Measurements from ENCODE around the gene MBLAC1.

The MBLAC1 gene

GRCh38 chr7:100153708-100154535, 27.2 kb downstream of the MBLAC1 start:
- H3K36me3 ChIP-seq (ENCODE audit: control insufficient read depth in 1 of 2, insufficient read depth in 2 of 2, low read depth in 1 of 2, low read length in 2 of 2) = peaks cover 43 to 51% of the 10 kb centered on the region in 2 experiments
- no peaks in the 10 kb centered on the region for H3K27me3 ChIP-seq (ENCODE audit: control insufficient read depth in 1 of 2, insufficient read depth in 1 of 2, low read length in 2 of 2)
- no peak overlapping the region for H3K18ac ChIP-seq (ENCODE audit: low read depth in 1 of 2, low read length in 2 of 2)
- H2BK12ac ChIP-seq (ENCODE audit: low read length in 2 of 2) = no peak overlapping the region
- no peak overlapping the region for H3K23ac ChIP-seq (ENCODE audit: low read length in 2 of 2)
- no peak overlapping the region for H4K8ac ChIP-seq (ENCODE audit: low read length)
- H2AFZ ChIP-seq (ENCODE audit: low read depth, low read length) = no peak overlapping the region
- no peak overlapping the region for H4K91ac ChIP-seq (ENCODE audit: low read length)
- H3K9me3 ChIP-seq (ENCODE audit: control insufficient read depth, low read length) = no peaks in the 10 kb centered on the region
- H3K14ac ChIP-seq (ENCODE audit: low read length in 2 of 2) = no peak overlapping the region
- DNase-seq = no peak
- no peak overlapping the region for H3K4ac ChIP-seq (ENCODE audit: low read depth in 1 of 2, low read length in 2 of 2)
- H2AK5ac ChIP-seq (ENCODE audit: low read length, severe bottlenecking) = no peak overlapping the region
- H3K27ac ChIP-seq (ENCODE audit: low read length, poor library complexity, severe bottlenecking) = no peak overlapping the region
- no peak overlapping the region for H2BK5ac ChIP-seq (ENCODE audit: low read depth, low read length, poor library complexity, severe bottlenecking)
- H2BK15ac ChIP-seq (ENCODE audit: low read depth, poor library complexity, severe bottlenecking) = no peak overlapping the region
- H3K79me1 ChIP-seq (replicated peaks; ENCODE audit: low read length, poor library complexity, severe bottlenecking) = peaks cover 30% of the 10 kb centered on the region
- peaks cover 32% of the 10 kb centered on the region for H3K4me1 ChIP-seq (ENCODE audit: control insufficient read depth, insufficient read depth, low read depth, low read length)
- no peak overlapping the region for H2BK120ac ChIP-seq (ENCODE audit: low read depth, low read length)
- H3K4me3 ChIP-seq (ENCODE audit: insufficient read depth in 1 of 2, low read depth in 1 of 2, low read length in 2 of 2) = no peak overlapping the region
- WGBS = 92% methylated on average over 11 of the region's 16 CpGs
- H3K9ac ChIP-seq (ENCODE audit: low read length) = no peak overlapping the region
- H3K4me2 ChIP-seq (ENCODE audit: low read length, poor library complexity, severe bottlenecking) = no peak overlapping the region

- peak overlapping the region in 1 of 2 experiments; percentile 14 for H3K23ac ChIP-seq (ENCODE audit: low read length in 2 of 2)
- H3K4me2 ChIP-seq (ENCODE audit: low read length, poor library complexity, severe bottlenecking) = no peak overlapping the region
- H3K9me3 ChIP-seq (ENCODE audit: control insufficient read depth, low read length) = no peaks in the 10 kb centered on the region
- H2AK5ac ChIP-seq (ENCODE audit: low read length, severe bottlenecking) = no peak overlapping the region
- no peak for DNase-seq
- no peak overlapping the region for H2BK5ac ChIP-seq (ENCODE audit: low read depth, low read length, poor library complexity, severe bottlenecking)
- H2BK12ac ChIP-seq (ENCODE audit: low read length in 2 of 2) = peak overlapping the region in 1 of 2 experiments; percentile 29
- H3K79me1 ChIP-seq (replicated peaks; ENCODE audit: low read length, poor library complexity, severe bottlenecking) = peaks cover 24% of the 10 kb centered on the region
- peak overlapping the region; percentile 7 for H4K8ac ChIP-seq (ENCODE audit: low read length)
- no peak overlapping the region for H3K4ac ChIP-seq (ENCODE audit: low read depth in 1 of 2, low read length in 2 of 2)
- H3K27ac ChIP-seq (ENCODE audit: low read length, poor library complexity, severe bottlenecking) = no peak overlapping the region
- no peak overlapping the region for H3K9ac ChIP-seq (ENCODE audit: low read length)
- no peak overlapping the region for H4K91ac ChIP-seq (ENCODE audit: low read length)
- no peak overlapping the region for H3K14ac ChIP-seq (ENCODE audit: low read length in 2 of 2)
- peaks cover 43 to 51% of the 10 kb centered on the region in 2 experiments for H3K36me3 ChIP-seq (ENCODE audit: control insufficient read depth in 1 of 2, insufficient read depth in 2 of 2, low read depth in 1 of 2, low read length in 2 of 2)
- H3K4me1 ChIP-seq (ENCODE audit: control insufficient read depth, insufficient read depth, low read depth, low read length) = peaks cover 28% of the 10 kb centered on the region
- no peak overlapping the region for H2BK120ac ChIP-seq (ENCODE audit: low read depth, low read length)
- WGBS = 80% methylated on average over 27 of the region's 30 CpGs
- H2BK15ac ChIP-seq (ENCODE audit: low read depth, poor library complexity, severe bottlenecking) = no peak overlapping the region
- H2AFZ ChIP-seq (ENCODE audit: low read depth, low read length) = no peak overlapping the region
- no peak overlapping the region for H3K4me3 ChIP-seq (ENCODE audit: insufficient read depth in 1 of 2, low read depth in 1 of 2, low read length in 2 of 2)
- H3K18ac ChIP-seq (ENCODE audit: low read depth in 1 of 2, low read length in 2 of 2) = no peak overlapping the region
- no peaks in the 10 kb centered on the region for H3K27me3 ChIP-seq (ENCODE audit: control insufficient read depth in 1 of 2, insufficient read depth in 1 of 2, low read length in 2 of 2)
Observed at GRCh38 chr7:100154651-100155491, 28.1 kb downstream of the MBLAC1 start.

GRCh38 chr7:100155553-100156317, 29.0 kb downstream of the MBLAC1 start:
- Histone ChIP-seq H2BK15ac (ENCODE audit: low read depth, poor library complexity, severe bottlenecking) (no peak overlapping the region), H4K91ac (ENCODE audit: low read length) (no peak overlapping the region), H3K36me3 (ENCODE audit: control insufficient read depth in 1 of 2, insufficient read depth in 2 of 2, low read depth in 1 of 2, low read length in 2 of 2) (peaks cover 43 to 46% of the 10 kb centered on the region in 2 experiments), H3K9ac (ENCODE audit: low read length) (no peak overlapping the region), H3K18ac (ENCODE audit: low read depth in 1 of 2, low read length in 2 of 2) (no peak overlapping the region), H2BK5ac (ENCODE audit: low read depth, low read length, poor library complexity, severe bottlenecking) (no peak overlapping the region), H3K9me3 (ENCODE audit: control insufficient read depth, low read length) (no peaks in the 10 kb centered on the region), H2AK5ac (ENCODE audit: low read length, severe bottlenecking) (no peak overlapping the region), H4K8ac (ENCODE audit: low read length) (no peak overlapping the region), H2BK12ac (ENCODE audit: low read length in 2 of 2) (no peak overlapping the region), H2AFZ (ENCODE audit: low read depth, low read length) (no peak overlapping the region), H3K4me1 (ENCODE audit: control insufficient read depth, insufficient read depth, low read depth, low read length) (peaks cover 31% of the 10 kb centered on the region), H3K4ac (ENCODE audit: low read depth in 1 of 2, low read length in 2 of 2) (no peak overlapping the region), H2BK120ac (ENCODE audit: low read depth, low read length) (no peak overlapping the region), H3K79me1 (replicated peaks; ENCODE audit: low read length, poor library complexity, severe bottlenecking) (peaks cover 24% of the 10 kb centered on the region), H3K4me3 (ENCODE audit: insufficient read depth in 1 of 2, low read depth in 1 of 2, low read length in 2 of 2) (no peak overlapping the region), H3K27ac (ENCODE audit: low read length, poor library complexity, severe bottlenecking) (no peak overlapping the region), H3K23ac (ENCODE audit: low read length in 2 of 2) (no peak overlapping the region), H3K14ac (ENCODE audit: low read length in 2 of 2) (no peak overlapping the region), H3K27me3 (ENCODE audit: control insufficient read depth in 1 of 2, insufficient read depth in 1 of 2, low read length in 2 of 2) (no peaks in the 10 kb centered on the region), H3K4me2 (ENCODE audit: low read length, poor library complexity, severe bottlenecking) (no peak overlapping the region)
- 94% methylated on average over 20 of the region's 20 CpGs for WGBS
- no peak for DNase-seq

Measured in mesenchymal stem cell (in vitro differentiated cells and primary cell).